Astrocyte of the cerebellum (primary cell): Measurements from ENCODE around the gene SHISAL2A.

Experiments
- DNase-seq: peaks from one replicate; pipeline ENCODE4 v3.0.0-alpha.2; 2011; ENCODE audit warnings: low read depth
- H3K4me3 ChIP-seq: 2 replicates; pipeline ENCODE4 v1.5.1; 2011; ENCODE audit warnings: mild to moderate bottlenecking, low read depth, low read length, moderate library complexity
- CTCF ChIP-seq: IDR thresholded peaks from 2 replicates; pipeline ENCODE4 v1.5.1; 2012; ENCODE audit warnings: low read length, low read depth, moderate library complexity, mild to moderate bottlenecking; ENCODE audit errors: missing control alignments
- in situ Hi-C: cut with HindIII; loops from 2 replicates; pipeline ENCODE4 v1.10.0; 2017; ENCODE audit warnings: low sequenced_read_pairs

Gene SHISAL2A

GRCh38 chr1:52635321-52636089, 2.5 kb downstream of the SHISAL2A start:
- H3K4me3 ChIP-seq, result no peak overlapping the region
- DNase-seq, result no peak
- in situ Hi-C loops, result no loop called here
- TF ChIP-seq CTCF, result no peak

- no peak overlapping the region for H3K4me3 ChIP-seq
- no peak for DNase-seq
- in situ Hi-C loops, result no loop called here
- TF ChIP-seq CTCF, result no peak
These were observed 4.0 kb downstream of the SHISAL2A start for GRCh38 chr1:52636721-52637695.

- no peak for TF ChIP-seq CTCF
- in situ Hi-C loops, result no loop called here
- DNase-seq, result no peak
- no peak overlapping the region for H3K4me3 ChIP-seq
These were observed 5.0 kb downstream of the SHISAL2A start for GRCh38 chr1:52637946-52638345.

GRCh38 chr1:52640697-52641096, 7.7 kb downstream of the SHISAL2A start:
- in situ Hi-C loops, result no loop called here
- H3K4me3 ChIP-seq, result no peak overlapping the region
- TF ChIP-seq CTCF, result no peak
- no peak for DNase-seq

- TF ChIP-seq CTCF, result no peak
- no peak for DNase-seq
- in situ Hi-C loops, result no loop called here
- no peak overlapping the region for H3K4me3 ChIP-seq
These were observed 8.3 kb downstream of the SHISAL2A start for GRCh38 chr1:52641307-52641706.

- in situ Hi-C loops, result no loop called here
- no peak for DNase-seq
- TF ChIP-seq CTCF, result no peak
These were observed 12.3 kb downstream of the SHISAL2A start for GRCh38 chr1:52645261-52645660.

More at GRCh38 chr1:52645261-52645660, 12.3 kb downstream of the SHISAL2A start:
- no peak overlapping the region for H3K4me3 ChIP-seq
